ENCODE measurements around the gene NONO.
"Not testable (repeated sequence)": the region's sequence is repeated elsewhere in the genome, so short reads cannot be mapped to it uniquely, and the experiment has no call there.

Gene NONO, protein sequence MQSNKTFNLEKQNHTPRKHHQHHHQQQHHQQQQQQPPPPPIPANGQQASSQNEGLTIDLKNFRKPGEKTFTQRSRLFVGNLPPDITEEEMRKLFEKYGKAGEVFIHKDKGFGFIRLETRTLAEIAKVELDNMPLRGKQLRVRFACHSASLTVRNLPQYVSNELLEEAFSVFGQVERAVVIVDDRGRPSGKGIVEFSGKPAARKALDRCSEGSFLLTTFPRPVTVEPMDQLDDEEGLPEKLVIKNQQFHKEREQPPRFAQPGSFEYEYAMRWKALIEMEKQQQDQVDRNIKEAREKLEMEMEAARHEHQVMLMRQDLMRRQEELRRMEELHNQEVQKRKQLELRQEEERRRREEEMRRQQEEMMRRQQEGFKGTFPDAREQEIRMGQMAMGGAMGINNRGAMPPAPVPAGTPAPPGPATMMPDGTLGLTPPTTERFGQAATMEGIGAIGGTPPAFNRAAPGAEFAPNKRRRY

DNA sequence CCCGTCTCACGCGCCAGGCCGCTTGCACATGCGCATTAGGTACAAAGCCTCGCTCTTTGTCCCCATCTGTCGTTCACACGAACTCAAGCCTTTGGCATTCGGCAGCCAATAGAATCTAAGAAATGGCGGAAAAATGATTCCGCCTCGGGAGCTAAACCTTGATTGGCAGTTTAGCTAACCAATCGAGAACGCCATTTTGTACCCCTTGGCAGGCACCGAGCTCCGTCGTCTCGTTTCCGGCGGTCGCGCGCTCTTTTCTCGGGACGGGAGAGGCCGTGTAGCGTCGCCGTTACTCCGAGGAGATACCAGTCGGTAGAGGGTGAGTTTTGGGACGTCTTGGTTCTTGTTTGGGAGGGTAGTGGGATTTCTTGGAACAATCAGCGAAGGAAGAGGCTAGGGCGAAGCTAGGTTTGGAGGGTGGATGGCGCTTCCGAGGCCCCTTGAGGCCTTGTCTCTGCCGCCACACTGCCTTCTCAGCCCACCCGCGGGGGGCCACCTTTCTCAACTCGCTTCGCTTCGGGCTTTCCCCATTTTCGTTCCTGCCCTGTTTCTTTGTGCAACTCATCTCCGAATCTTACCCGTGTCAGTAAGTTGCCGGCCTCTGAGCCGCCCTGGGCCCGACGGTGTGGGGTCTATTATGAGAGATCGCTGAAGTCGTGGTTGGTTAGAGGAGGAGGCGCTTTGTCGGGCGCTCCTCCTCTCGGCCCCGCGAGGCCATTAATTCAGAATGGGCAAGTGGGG lies at the start of gene NONO:
TSS of gene NONO (plus strand) at position 233 of the 741 bp plus-strand sequence. CDS start 7,003 bp downstream, outside the sequence.
- peak; percentile 69 for DNase-seq (ENCODE audit: low read depth)

DNA sequence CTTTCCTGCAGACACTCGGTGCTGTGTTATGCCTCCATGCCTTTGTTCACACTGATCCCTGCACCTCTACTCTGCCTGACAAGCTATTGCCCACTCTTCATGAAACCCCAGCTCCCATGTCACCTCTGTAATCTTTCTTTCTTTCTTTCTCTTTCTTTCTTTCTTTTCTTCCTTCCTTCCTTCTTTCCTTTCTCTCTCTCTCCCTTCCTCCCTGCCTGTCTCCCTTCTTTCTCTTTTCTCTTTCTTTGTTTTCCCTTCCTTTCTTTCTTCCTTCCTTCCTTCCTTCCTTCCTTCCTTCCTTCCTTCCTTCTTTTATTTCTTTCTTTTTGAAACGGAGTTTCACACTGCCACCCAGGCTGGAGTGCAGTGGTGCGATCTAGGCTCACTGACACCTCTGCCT lies 48.0 kb upstream of the NONO start:
- no peak for DNase-seq (ENCODE audit: low read depth)

DNA sequence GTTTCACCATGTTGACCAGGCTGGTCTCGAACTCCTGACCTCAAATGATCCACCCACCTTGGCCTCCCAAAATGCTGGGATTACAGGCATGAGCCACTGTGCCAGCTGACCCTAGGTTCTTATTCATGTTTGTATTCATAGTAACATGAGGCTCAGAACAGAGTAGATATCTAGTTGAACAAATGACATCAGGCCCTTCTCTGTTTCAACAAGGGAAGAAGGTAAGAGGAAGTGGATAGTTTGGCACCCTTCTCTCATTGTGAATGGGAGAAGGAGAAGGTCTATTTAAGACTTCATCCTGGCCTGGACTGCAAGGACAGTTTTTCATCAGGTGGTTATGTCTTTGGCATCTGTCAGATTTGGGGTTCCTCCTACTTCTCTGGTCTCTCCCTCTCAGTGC lies 46.6 kb upstream of the NONO start:
- DNase-seq (ENCODE audit: low read depth): no peak

DNA sequence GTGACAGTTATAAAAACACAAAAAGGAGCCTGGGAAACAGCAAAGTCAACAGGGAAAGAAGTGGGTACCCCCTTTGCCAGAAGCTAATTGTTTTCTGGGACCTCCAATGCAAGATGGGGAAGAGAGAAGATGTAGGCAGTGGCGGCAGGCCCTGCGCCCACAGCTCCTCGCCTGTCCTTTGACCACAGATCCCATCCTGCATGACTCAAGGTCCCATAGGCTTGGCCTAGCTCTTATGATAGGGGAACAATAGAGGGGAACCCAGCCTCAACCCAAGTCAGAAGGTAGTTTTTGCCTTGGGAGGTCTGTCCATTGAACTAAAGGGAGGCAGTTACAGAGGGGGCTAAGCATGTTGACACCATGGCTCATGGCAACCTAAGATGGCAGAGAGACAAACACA lies 43.7 kb upstream of the NONO start:
- DNase-seq (ENCODE audit: low read depth): no peak

DNA sequence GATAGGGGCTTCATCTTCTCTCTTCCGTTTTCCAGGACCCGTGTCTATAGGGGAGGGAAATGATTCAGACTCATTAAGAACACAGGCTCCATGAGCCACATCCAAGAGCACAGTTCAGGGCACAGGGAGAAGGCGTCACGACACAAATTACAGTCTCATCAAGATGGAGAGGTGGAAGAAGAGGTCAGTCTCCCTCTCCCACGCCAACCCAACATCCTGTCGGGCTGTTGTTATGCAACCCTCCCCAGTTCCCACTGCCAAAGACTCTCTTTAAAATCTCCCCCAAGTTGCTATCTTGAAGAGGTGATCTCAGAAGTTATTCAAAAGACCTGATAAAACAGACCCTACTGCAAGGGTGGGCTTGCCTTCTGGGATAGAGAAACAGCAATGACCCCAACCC lies 42.1 kb upstream of the NONO start:
- no peak for DNase-seq (ENCODE audit: low read depth)

DNA sequence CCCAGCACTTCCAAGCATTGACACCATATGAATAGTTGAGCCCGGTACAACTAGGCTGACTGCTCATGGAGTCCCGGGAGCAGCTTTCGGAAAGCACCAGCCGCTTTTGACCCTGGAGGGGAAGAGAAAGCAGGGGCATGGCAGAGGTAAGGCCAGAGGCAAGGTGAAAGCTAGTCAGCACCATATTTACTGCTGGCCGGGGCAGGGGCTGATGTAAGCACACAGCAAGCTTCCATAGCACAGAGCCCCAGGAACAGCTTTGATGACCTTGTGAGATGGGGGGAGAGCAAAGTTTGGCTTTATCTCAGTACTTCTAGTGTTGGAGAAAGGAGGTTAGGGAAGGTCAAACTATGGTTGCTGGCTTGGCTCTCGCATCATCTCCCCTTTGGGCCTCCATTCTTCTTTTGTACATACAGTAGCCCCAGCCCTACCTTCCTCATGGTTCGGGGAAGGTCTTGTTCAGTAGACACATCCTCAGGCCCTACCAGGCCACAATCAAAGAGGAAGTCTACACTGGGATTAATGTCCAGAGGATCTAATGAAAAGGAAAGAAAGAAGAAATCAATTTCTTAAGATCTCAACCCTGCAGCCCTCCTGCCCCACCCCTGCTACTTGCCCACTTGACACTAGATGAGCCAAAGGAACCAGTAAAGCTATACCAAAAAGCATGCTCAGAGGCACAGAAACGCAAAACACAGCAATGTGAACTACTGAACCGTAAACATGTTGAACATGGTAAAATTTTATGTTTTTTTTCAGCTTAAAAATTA lies 38.9 kb upstream of the NONO start:
- DNase-seq (ENCODE audit: low read depth): no peak

DNA sequence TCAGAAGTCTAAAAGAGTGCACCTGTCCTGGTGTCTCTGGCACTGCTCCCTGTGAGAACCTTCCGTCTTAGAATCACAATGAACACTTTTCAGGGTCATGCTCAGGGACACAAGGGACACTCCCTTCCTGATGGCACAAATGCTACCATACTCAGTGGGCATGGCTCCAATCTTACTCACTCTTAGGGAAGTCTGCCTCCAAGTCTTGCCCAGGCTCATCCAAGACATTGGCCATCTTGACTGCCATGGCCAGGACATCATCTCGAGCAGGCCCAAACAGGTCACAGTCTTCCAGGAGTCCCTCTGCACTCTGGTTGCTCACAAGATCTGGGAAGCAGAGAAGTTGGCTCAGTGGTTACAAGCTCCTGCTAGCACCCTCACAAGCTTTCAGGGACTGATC lies 38.3 kb upstream of the NONO start:
- DNase-seq (ENCODE audit: low read depth): no peak

DNA sequence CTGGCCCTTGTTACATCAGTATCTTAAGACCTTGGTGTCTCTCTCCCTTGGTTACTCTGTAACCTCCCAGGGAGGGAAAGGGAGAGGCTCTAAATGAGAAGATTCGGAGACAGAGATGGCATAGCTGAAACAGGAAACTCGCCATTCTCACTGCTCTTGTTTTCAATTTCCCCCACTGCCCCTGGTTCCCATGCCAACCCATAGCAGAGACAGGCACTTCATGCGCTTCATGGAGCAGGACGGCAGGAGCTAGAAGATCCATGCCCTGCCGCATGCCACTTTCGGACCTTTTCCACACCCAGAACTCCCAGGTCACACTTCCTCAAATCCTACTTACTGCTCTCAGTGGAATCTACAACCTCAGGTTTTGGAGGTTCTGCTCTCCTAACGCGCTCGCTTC lies 32.6 kb upstream of the NONO start:
- no peak for DNase-seq (ENCODE audit: low read depth)

DNA sequence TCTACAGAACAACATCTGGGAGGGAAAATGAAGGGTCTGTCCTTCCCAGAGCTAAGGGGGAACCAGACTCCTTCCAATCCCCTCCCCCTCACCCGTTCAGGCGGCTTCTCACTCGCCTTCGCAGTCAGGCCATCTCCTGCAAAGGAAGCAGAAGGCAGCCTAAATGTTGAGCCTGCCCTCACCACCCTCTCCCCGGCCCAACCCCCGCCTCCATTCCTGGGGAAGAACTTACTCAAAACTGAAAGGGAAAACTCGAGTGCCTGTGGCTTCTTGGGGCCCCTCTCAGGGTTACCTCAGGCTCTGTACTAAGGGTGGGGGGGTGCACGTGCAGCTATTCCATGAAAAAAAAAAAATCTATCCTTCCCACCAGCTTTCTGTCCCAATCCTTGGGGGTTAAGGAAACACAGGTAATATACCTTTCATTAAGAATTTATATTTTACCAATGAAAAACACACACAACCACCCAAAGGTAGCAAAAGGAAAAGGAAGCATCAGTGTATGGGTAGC lies 31.9 kb upstream of the NONO start:
- DNase-seq (ENCODE audit: low read depth): no peak

DNA sequence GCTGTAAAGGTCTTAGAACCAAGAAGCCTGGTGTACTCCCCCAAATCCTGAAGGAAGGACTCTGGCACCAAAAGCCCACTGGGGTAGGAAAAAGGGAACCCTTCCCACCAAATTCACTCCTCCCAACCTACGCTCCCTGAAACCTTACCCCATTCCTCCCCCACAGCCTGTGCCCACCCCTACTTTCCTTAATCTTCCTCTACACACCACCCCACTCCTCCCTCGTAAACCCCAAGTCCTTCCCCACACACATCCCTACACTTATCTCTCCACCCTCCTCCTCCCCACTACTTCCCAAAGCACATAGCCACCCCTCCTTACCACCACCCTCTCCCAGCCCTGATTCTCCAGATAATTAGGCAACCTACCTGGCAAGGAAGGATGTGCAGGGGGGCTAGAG lies 31.2 kb upstream of the NONO start:
- DNase-seq (ENCODE audit: low read depth): no peak

DNA sequence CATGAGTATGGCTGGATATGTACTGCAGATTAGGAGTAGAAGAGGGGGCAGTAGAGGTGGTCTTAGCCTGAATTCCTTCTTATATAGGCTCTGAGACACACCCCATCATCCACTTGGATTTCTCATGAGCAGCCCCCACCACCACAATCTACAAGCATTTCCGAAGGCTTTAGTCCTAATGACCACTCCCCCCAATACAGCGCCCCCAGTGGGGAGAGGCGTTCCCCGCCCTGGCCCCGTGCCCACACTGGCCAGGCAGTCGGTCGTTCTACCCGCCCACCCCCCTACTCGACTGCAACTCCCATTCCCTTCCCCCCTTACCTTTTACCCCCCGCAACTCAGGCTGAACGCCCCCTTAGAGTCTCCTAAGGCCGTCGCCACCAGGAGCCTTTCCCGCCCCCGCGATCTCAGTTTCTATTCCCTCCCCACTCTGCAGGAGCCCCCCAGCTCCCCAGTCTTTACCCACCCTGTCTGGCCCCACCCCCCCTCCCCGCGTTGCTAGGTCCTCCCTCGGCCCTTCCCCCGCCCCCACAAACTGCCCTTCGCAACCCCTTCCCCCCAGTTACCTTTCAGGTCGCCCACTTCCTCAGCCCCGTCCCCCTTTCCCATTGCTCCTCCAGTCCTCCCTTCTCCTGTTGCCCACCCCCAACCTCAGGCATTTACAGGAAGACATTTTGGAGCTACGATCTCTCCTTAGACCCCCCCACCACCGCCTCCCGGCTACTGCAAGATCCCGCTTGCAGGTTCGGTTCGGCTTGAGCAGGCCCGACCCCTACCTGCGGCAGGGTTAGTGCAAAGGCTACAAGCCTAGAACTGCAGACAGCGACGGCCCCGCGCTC lies 30.0 kb upstream of the NONO start:
- DNase-seq (ENCODE audit: low read depth): no peak

DNA sequence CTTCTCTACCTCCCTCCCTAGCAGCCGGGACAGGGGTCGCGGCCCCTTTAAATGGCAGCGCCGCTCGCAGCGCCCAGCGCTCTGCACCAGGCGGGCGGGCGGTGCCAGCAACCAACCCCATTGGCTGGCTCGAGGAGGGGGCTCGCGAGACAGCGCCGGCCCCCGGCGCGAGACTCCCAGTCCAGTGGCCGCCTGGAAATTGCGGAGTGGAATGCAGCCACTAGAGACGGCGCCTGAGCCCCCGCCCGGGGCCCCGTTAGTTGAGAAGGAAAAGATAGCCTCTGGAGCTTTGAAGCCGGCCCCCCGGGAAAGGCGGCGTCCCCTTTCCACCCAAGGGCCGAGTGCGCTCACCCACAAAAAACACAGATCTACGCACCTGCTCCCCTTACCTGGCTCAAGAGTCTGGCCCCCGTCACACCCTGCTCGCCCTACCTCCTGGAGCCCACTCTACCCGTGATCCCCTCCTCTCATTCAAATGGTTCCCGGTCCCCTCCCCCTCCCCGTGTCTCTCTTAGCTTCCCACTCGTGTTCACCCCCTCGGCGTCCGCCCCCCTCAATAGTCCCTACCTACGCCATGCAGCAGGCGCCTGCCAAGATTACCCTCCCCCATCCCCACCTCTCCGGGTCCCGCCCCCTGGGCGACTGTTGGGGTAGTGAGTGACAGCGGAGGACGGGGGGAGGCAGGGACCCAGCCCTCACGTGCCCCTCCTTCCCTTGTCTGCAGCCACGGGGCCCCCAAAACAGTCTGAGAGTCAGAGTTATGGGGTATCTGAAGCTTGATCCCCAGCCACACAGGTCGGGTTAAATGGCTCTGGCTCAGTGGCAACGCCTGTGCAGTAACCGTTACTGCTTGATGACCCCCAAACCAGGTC lies 29.1 kb upstream of the NONO start, which contains the start of gene ZMYM3:
TSS of gene ZMYM3 (minus strand) at position 49 of the 872 bp plus-strand sequence. CDS start 885 bp downstream, outside the sequence.
- peak; percentile 56 for DNase-seq (ENCODE audit: low read depth)

DNA sequence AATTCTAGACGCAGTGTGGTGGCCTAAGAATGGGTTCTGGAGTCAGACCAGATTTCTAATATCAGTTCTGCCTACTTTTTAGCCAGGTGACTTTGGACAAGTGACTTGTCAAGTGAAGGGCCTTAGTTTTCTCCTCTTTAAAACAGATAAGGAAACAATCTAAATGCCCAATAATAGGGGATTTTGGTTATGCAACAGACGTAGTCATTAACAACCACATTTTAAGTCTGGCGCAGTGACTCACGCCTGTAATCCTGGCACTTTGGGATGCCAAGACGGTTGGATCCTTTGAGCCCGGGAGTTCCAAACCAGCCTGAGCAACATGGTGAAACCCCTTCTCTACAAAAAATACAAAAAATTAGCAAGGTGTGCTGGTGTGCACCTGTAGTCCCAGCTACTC lies 27.4 kb upstream of the NONO start:
- no peak for DNase-seq (ENCODE audit: low read depth)

DNA sequence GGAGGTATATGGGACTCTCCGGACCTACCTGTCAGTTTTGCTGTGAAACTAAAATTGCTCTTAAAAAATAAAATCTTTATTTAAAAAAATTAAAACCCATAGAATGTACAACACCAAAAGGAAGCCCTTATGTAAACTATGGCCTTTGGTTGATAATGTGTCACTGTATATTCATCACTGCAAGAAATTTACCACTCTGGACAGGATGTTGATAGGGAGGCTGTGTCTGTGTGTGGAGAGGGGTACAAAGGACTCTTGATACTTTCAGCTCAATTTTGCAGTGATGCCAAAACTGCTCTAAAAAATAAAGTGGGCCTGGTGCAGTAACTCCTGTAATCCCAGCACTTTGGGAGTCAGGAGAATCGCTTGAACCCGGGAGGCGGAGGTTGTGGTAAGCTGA lies 26.6 kb upstream of the NONO start:
- DNase-seq (ENCODE audit: low read depth): no peak

DNA sequence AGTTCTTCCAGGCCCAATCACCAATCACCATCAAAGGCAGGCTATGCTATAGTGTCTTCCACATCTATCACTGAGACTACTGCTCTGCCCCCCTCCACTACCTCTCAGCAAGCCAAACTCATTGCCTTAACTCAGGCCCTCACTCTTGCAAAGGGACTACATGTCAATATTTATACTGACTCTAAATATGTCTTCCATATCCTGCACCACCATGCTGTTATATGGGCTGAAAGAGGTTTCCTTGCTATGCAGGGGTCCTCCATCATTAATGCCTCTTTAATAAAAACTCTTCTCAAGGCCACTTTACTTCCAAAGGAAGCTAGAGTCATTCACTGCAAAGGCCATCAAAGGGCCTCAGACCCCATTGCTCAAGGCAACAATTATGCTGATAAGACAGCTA lies 14.8 kb upstream of the NONO start:
- DNase-seq (ENCODE audit: low read depth): not testable (repeated sequence)

DNA sequence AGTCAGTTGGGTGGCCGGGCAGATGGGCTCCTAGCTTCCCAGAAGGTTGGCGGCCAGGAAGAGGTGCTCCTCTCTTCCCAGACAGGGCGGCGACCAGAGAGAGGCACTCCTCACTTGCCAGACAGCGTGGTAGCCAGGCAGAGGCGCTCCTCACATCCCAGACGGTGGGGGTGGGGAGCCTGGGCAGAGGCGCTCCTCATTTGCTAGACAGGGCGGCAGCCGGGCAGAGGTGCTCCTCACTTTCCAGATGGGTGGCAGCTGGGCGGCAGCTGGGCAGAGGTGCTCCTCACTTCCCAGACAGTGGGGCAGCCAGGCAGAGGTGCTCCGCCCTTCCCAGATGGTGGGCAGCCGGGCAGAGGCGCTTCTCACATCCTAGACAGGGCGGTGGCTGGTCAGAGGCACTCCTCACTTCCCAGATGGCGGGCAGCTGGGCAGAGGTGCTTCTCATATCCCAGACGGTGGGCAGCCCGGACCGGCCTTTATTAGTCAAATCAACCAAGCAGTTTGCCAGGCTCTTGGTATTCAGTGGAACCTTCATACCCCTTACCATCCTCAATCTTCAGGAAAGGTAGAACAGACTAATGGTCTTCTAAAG lies 13.5 kb upstream of the NONO start:
- DNase-seq (ENCODE audit: low read depth): no peak

DNA sequence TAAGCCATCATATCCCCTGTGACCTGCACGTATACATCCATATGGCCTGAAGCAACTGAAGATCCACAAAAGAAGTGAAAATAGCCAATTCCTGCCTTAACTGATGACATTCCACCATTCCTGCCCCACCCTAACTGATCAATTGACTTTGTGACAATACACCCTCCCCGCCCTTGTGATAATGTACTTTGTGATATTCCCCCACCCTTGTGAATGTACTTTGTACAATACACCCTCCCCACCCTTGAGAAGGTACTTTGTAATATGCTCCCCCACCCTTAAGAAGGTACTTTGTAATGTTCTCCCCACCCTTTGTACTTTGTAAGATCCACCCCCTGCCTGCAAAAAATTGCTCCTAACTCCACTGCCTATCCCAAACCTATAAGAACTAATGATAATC lies 11.1 kb upstream of the NONO start:
- DNase-seq (ENCODE audit: low read depth): not testable (repeated sequence)

DNA sequence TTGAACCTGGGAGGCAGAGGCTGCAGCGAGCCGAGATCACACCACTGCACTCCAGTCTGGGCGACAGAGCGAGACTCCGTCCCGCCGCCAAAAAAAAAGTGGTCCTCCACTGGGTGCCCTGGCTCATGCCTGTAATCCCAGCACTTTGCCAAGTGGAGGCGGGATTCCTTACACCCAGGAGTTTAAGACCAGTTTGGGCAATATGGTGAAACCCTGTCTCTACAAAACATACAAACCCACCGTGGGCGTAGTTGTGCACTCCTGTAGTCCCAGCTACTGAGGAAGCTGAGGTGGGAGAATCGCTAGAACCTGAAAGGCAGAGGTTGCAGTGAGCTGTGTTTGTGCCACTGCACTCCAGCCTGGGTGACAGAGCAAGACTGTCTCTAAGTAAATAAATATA lies 2.1 kb upstream of the NONO start:
- DNase-seq (ENCODE audit: low read depth): not testable (repeated sequence)

DNA sequence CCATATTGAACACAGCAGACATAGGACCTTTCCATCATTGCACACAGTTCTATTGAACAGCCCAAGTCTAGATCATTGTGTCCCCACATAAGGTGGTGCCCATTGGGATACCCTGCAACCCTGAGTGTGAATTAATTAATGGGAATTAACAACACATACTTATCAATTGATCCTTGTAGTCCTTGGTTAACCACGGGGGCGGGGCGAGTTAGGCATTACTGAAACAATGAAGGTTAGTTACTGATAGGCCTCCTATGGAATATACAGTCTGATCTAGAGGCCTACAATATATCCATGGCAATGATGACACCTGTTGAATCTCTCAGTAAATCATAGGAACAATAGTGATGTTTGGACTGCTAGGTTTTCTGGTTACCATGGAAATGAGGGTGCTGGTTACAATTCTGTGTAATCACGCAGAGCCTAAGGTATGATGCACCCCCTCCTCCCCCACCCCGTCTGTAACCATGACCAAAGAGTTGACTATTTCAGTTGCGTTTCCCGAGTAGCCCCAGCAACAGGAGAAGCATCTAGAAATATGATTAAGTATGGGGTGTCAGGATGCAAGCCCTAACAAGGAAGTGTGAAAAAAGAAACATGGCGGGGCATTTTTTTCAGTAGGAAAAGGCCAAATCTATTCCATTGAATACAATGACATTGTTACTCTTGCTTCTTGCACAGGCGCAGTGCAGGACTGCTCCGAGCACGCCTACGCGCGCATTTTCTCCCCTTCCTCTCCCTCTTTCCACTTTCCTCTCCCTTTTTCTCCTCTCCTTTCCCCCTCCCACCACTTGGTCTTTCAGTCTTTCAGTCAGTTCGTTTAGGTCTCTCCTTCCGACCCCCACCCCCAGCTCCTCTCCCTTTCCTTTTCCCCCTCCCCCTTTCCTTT lies 677 bp upstream of the NONO start:
- no peak for DNase-seq (ENCODE audit: low read depth)
